GM12892 (cell line): ENCODE measurements around the gene AMBP.

Experiments used
- DNase-seq: peaks from one replicate; pipeline ENCODE4 v3.0.0; 2011; ENCODE audit not compliant: insufficient read length
- FAIRE-seq: peaks from 2 replicates; lab custom pipeline; 2011; peaks lifted over from hg19 to GRCh38; lab: Jason Lieb, UNC
- POLR2A ChIP-seq: IDR thresholded peaks from 2 replicates; pipeline ENCODE4 v1.6.1; 2011; ENCODE audit warnings: low read depth, low read length, control low read depth
- POLR2AphosphoS5 ChIP-seq: IDR thresholded peaks from 2 replicates; pipeline ENCODE4 v1.6.1; 2011; ENCODE audit warnings: low read depth, low read length, control low read depth
- TAF1 ChIP-seq: IDR thresholded peaks from 2 replicates; pipeline ENCODE4 v1.6.1; 2011; ENCODE audit warnings: low read depth, mild to moderate bottlenecking, control low read depth, low read length, borderline replicate concordance

Gene AMBP

DNA sequence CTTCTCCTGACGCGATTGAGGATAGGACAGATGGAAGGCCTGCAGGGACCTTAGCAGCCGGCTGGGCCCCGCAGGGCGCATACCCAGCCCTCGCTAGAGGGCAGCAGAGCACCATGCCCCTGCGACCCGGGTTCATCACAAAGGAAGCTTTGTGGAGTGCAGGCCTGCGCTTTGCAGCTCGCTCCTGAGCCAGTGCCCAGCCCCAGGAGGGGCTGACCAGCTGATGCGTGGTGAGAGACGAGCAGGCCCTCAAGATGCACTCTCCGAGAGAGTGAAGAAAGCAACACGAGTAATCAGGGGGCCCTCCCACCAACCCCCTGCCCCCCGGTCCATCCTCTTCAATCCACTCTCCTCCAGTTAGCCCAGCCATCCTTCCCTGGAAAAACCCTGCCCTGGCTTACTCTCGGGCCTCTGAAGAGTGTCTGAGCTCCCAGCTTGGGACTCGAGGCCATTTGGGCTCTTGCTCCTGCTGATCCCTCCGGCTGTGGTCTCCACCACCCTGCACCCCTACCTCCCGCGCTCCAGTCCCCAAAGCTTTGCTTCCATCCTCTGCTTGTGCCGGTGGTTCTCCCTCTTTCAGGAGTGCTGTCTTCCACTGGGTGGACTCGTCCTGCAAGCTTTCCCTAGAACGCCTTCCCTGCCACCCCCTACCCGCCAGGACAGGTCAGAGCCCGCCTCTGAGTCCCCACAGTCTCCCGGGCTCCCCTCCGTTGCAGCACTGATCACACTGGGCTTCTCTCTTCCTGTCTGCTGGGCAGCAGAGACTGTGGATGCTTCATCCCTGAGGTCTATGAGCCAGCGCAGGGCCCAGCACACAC lies 30.1 kb upstream of the AMBP start:
- no peak for TF ChIP-seq POLR2AphosphoS5
- no peak for TF ChIP-seq TAF1
- TF ChIP-seq POLR2A, result no peak
- peak; percentile 46 for FAIRE-seq

DNA sequence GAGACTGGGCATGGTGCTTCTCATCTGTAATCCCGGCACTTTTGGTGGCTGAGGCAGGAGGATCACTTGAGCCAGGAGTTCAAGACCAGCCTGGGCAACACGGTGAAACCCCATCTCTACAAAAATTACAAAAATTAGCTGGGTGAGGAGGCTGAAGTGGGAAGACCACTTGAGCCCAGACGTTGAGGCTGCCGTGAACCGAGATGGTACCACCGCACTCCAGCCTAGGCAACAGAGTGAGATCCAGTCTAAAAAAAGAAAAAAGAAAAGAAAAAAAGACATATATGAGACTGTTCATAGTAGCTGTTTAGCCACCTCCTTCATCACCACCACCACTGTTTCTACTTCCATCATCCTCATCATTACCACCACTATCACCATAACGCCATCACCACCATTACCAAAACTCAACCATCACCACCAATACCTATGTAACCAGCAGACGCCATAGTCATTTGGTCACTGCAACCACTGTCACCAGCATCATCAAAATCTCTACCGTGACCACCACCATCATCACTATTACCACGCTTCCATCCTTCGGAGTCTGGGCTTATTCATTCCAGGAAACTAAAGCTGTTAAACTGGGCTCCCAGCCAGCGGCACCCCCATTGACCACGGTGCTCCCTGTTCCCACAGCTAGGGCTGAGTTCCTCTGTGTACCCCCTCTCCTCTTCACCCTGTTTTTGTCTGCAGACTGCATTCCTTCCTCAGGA lies 29.3 kb upstream of the AMBP start:
- TF ChIP-seq POLR2AphosphoS5 (no peak), TAF1 (no peak), POLR2A (no peak)
- DNase-seq (no peak), FAIRE-seq (no peak)

More for the DNA sequence above, 30.1 kb upstream of the AMBP start:
- DNase-seq, result peak; percentile 53

DNA sequence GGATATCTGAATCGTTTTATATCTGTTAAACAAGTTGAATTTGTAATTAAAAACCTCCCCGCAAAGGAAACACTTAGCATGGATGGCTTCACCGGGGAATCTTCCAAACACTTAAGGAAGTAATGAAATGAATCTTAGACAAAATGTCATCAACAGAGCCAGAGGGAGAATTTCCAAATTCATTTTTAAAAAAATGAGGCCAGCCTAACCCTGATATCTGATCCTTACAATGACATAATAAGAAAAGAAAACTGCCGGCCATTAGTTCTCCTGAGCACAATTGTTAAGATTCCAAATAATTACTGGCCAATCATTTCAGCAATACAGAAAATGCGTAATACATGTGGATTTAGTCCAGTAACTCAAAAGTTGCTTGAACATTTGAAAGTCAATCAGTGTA lies 27.1 kb upstream of the AMBP start:
- FAIRE-seq (no peak), DNase-seq (no peak)
- TF ChIP-seq POLR2AphosphoS5, result no peak
- no peak for TF ChIP-seq TAF1
- no peak for TF ChIP-seq POLR2A

- TF ChIP-seq TAF1 (no peak), POLR2A (no peak), POLR2AphosphoS5 (no peak)
- FAIRE-seq (no peak), DNase-seq (no peak)
Observed at GRCh38 chr9:114102484-114102883, 24.4 kb upstream of the AMBP start.

DNA sequence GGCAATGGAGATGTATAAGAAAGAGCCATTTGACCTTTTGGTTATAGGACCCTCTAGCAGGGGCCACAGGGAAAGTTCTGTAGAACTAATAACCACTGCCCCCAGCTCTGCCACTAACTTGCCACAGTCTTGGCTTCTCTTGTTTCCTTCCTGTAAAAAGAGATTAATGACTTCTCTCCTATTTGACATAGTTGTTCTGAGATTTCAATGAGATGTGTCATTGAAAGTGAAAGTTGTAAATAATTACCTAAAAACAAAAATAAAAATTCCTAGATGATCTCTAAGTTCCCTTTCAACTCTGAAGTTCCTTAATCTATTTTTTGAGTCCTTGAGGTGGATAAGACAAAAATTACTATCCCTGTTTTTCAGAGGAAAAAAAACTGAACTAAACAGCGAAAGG lies 22.4 kb upstream of the AMBP start:
- DNase-seq, result no peak
- TF ChIP-seq POLR2AphosphoS5 (no peak), TAF1 (no peak), POLR2A (no peak)
- FAIRE-seq, result no peak

DNA sequence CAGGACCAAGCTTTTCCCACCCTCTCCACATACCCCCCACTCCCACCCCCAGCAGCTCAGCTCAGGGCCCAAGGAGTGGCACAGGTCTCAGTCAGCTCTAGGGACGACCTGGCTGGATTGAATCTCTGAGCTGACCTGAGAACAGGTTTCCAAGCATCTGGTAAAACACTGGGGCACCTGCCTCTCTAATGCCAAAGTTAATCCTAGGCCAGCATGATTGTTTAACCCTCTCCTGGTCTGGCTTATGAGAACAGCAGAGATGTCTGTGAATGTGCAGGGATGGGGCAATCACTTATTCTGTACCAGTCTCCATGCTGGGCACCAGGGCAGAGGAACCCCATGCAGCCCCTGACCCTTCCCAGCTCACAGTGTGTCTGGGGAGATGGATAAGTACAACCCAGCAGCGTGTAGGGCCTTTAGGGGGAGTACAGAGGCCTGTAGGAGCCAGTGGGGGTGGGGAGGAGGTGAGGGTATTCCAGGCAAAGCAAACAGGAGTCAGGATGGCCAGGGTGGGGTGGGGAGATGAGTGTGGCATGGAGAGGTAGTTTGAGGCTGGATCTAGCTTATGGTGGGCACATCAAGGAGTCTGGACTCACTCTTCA lies 21.7 kb upstream of the AMBP start:
- DNase-seq, result no peak
- FAIRE-seq, result no peak
- no peak for TF ChIP-seq POLR2A
- no peak for TF ChIP-seq POLR2AphosphoS5
- no peak for TF ChIP-seq TAF1

GRCh38 chr9:114098936-114099668 lies 21.0 kb upstream of the AMBP start, which contains the start of gene KIF12:
Gene KIF12, minus strand, starts transcription at chr9:114099292. Its CDS starts 16 bp downstream, at chr9:114099276.
- DNase-seq, result no peak

GRCh38 chr9:114098021-114098935 lies 20.2 kb upstream of the AMBP start:
- DNase-seq, result no peak
- no peak for TF ChIP-seq TAF1
- TF ChIP-seq POLR2AphosphoS5, result no peak
- no peak for TF ChIP-seq POLR2A
- FAIRE-seq, result no peak

More at GRCh38 chr9:114098936-114099668, 21.0 kb upstream of the AMBP start, which contains the start of gene KIF12:
- FAIRE-seq, result no peak
- no peak for TF ChIP-seq POLR2AphosphoS5
- no peak for TF ChIP-seq POLR2A
- TF ChIP-seq TAF1, result no peak

DNA sequence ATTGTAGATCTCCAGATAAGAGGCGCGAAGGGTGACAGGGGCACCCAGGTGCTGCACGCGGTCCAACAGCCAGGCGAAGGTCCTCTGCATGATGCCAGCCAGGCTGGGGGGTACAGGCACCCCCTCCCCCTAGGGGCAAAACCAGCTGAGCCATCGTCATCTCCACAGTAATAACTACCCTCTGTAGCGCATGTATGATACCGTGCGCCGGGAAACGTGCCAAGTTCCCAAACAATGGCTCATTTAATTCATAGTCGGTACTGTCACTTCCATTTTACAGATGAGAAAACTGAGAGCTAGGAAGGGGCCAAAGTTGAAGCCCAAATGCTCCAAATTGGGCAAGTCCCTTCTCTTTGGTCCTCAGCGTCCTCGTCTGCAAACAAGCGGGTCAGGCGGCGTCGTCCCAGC lies 19.5 kb upstream of the AMBP start:
- no peak for DNase-seq
- FAIRE-seq, result no peak
- TF ChIP-seq POLR2A, result no peak
- no peak for TF ChIP-seq POLR2AphosphoS5
- TF ChIP-seq TAF1, result no peak

DNA sequence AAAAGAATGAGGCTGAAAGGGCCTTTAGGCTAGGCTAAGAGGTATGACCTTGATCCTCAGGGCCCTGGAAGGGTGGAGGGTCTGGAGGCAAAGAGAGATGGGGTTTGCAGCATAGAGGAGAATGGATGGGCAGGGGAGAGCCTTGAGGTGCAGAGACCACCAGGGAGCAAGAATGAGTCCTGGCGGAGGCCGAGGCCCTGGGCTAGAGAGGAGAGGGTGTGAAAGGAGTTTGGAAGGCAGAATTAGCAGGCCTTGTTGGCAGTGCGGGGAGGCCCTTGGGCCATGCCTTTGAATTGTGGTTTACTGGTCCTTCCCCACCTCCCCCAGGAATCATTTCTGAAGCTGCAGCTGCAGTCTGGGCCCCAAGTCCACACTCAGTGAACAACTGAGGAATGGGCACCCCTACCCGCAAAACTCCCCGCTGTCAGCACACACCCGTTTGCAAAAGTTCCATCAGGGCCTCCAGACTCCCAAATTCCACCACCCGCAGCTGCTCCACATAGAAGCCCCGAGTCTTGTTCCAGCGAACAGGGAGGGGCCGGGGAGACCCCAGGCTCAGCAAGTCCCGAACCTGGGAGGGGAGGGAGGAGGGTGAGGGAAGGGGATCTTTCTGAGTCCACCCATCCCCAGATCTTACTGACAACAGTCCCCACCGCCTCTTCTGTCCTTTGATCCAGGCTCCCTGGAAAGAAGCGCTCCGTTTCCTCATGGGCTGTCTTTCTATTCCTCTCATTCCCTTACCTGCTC lies 18.9 kb upstream of the AMBP start:
- DNase-seq, result no peak
- no peak for TF ChIP-seq POLR2A
- no peak for TF ChIP-seq TAF1
- no peak for TF ChIP-seq POLR2AphosphoS5
- FAIRE-seq, result no peak
